HG03097 (cell line): ENCODE data around the gene CTSD.

Experiments used
- ATAC-seq: cut with Tn5 transposase; IDR thresholded peaks from one replicate; pipeline ENCODE4 v1.9.1; 2021; ENCODE audit not compliant: unreplicated experiment, low FRiP score

The CTSD gene

GRCh38 chr11:1746511-1746931 is 17.2 kb downstream of the CTSD start:
- no peak for ATAC-seq

GRCh38 chr11:1745701-1746320 is 17.9 kb downstream of the CTSD start:
- ATAC-seq = no peak

GRCh38 chr11:1744891-1745700 is 18.6 kb downstream of the CTSD start:
- no peak for ATAC-seq

- no peak for ATAC-seq
These were observed 19.4 kb downstream of the CTSD start for GRCh38 chr11:1744137-1744886.

- no peak for ATAC-seq
These were observed 20.1 kb downstream of the CTSD start for GRCh38 chr11:1743585-1744136.

GRCh38 chr11:1742869-1743584 is 20.7 kb downstream of the CTSD start:
- ATAC-seq = no peak

GRCh38 chr11:1742371-1742770 is 21.4 kb downstream of the CTSD start:
- ATAC-seq = no peak

- ATAC-seq = no peak
These were observed 22.0 kb downstream of the CTSD start for GRCh38 chr11:1741741-1742140.

GRCh38 chr11:1740786-1741530 is 22.8 kb downstream of the CTSD start:
- no peak for ATAC-seq

- no peak for ATAC-seq
These were observed 24.2 kb downstream of the CTSD start for GRCh38 chr11:1739576-1739975.

GRCh38 chr11:1738380-1738779 is 25.3 kb downstream of the CTSD start:
- no peak for ATAC-seq

GRCh38 chr11:1737080-1737757 is 26.5 kb downstream of the CTSD start:
- no peak for ATAC-seq

- no peak for ATAC-seq
These were observed 27.2 kb downstream of the CTSD start for GRCh38 chr11:1736447-1736992.

- no peak for ATAC-seq
These were observed 28.5 kb downstream of the CTSD start for GRCh38 chr11:1735271-1735670.

- no peak for ATAC-seq
These were observed 29.1 kb downstream of the CTSD start for GRCh38 chr11:1734641-1735081.

GRCh38 chr11:1733716-1734640 is 29.7 kb downstream of the CTSD start:
- ATAC-seq = no peak

- ATAC-seq = no peak
These were observed 30.6 kb downstream of the CTSD start for GRCh38 chr11:1733009-1733715.
